ENCODE results near the gene XPR1. TPM values are rescaled to one million over a fixed set of nuclear protein-coding genes. Genes with fewer than 3 reads are reported as not detected.

The XPR1 gene
- total and polyA plus RNA-seq, 3 donors from 2014 or later: 34.8 to 76.2 (median 71.8) TPM

DNA sequence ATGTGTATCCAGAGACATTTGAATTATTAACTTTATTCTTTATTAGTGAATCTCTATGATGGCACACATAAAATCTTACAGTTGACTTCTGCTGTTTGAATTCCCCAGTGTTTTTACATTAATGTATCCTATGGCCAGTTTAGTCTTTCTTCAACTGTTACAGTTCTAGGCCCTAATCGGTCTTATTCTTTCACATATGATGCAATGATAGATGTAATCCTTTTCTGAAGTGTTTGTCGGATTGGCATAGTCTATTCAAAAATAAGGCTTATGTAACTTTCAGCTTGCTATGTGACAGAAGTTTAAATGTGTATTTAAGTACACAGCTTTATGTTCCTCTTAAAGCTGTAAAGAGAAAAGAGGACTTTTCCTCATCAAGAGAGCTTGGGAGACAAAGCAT is 254.5 kb downstream of the XPR1 start:
- Histone ChIP-seq H3K4me3 (no peak overlapping the region), H3K27ac (no peak overlapping the region), H3K36me3 (ENCODE audit: low read depth, missing control alignments) (no peaks in the 10 kb centered on the region), H3K4me1 (no peaks in the 10 kb centered on the region), H3K27me3 (no peaks in the 10 kb centered on the region), H3K9me3 (no peaks in the 10 kb centered on the region)
- 93 to 98% methylated on average over 2 of the region's 2 CpGs for WGBS, 2 donors
- DNase-seq: no peak
- intact Hi-C loops (cut with DNase I; ENCODE audit: low total_unique reads): no loop called here
- no peak for TF ChIP-seq POLR2A (IDR thresholded peaks at IDR 0.05)
- TF ChIP-seq, protein P1, sequence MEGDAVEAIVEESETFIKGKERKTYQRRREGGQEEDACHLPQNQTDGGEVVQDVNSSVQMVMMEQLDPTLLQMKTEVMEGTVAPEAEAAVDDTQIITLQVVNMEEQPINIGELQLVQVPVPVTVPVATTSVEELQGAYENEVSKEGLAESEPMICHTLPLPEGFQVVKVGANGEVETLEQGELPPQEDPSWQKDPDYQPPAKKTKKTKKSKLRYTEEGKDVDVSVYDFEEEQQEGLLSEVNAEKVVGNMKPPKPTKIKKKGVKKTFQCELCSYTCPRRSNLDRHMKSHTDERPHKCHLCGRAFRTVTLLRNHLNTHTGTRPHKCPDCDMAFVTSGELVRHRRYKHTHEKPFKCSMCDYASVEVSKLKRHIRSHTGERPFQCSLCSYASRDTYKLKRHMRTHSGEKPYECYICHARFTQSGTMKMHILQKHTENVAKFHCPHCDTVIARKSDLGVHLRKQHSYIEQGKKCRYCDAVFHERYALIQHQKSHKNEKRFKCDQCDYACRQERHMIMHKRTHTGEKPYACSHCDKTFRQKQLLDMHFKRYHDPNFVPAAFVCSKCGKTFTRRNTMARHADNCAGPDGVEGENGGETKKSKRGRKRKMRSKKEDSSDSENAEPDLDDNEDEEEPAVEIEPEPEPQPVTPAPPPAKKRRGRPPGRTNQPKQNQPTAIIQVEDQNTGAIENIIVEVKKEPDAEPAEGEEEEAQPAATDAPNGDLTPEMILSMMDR (IDR thresholded peaks at IDR 0.05): no peak

DNA sequence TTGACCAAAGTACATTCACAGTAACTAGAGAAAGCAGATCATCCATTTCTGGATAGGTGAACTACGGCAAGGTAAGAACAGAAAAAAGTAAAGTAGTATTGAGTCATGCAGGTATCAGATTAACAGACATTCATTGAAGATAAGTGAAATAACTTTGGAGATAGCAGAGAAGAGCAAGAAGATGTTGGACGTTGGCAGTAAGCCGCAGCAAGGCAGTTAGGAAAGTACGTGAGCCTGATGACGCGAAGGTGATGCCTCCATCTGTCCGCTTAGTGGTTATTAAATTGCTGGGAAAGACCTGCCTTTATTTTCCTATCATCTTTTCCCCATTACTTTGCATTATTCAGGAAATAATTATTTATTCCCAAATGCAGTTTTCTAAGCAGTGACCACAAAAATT is 256.0 kb downstream of the XPR1 start:
- Histone ChIP-seq H3K4me1 (no peaks in the 10 kb centered on the region), H3K27ac (no peak overlapping the region), H3K36me3 (ENCODE audit: low read depth, missing control alignments) (no peaks in the 10 kb centered on the region), H3K9me3 (no peaks in the 10 kb centered on the region), H3K4me3 (no peak overlapping the region), H3K27me3 (no peaks in the 10 kb centered on the region)
- no peak for DNase-seq
- intact Hi-C loops (cut with DNase I; ENCODE audit: low total_unique reads): no loop called here
- WGBS, 2 donors: 93 to 96% methylated on average over 7 of the region's 7 CpGs
- TF ChIP-seq POLR2A (IDR thresholded peaks at IDR 0.05): no peak
- TF ChIP-seq, protein P1 (IDR thresholded peaks at IDR 0.05): no peak

DNA sequence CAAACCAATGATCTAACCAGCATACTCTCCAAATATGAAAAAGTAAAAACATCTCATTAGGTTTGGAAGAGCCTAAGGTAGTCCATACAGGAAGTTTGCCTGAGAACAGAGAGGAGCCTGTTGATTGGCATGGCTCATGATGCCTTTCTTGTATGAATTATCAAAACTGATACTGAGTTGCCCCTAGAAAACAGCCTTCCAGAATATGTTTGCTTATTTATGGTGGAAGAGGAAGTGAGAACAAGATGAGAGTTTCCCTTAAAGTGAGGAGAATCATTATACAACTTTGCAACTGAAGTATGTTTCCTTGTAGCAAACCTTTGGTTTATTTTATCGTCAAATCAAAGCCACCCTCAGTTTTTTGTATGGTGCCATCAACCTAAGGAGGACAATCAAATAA is 257.0 kb downstream of the XPR1 start:
- no peak for DNase-seq
- H3K27me3 ChIP-seq: no peaks in the 10 kb centered on the region
- TF ChIP-seq POLR2A (IDR thresholded peaks at IDR 0.05): no peak
- TF ChIP-seq, protein P1 (IDR thresholded peaks at IDR 0.05): no peak
- intact Hi-C loops (cut with DNase I; ENCODE audit: low total_unique reads): no loop called here
- H3K4me3 ChIP-seq: no peak overlapping the region
- no peak overlapping the region for H3K27ac ChIP-seq
- no peaks in the 10 kb centered on the region for H3K9me3 ChIP-seq
- no peaks in the 10 kb centered on the region for H3K36me3 ChIP-seq (ENCODE audit: low read depth, missing control alignments)
- WGBS, 2 donors: 61 to 83% methylated on average over 1 of the region's 1 CpG
- no peaks in the 10 kb centered on the region for H3K4me1 ChIP-seq

DNA sequence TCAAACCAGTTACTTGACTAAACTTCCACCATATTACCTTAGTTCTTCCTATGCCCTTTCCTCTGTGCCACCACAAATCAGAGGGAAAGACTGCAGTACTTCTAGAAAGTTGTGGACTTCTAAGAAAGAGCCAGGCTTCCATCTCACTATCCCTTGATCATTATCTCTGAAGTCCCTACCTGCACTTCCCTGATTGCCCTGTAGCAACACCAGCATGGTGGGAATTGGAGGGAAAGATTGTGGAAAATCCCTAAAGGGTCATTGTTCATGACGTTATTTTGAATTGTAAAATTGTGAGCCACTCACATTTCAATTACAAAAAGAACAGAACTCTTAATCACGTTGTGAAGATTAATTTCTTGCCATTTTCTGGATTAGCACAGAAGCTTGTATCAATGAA is 257.5 kb downstream of the XPR1 start:
- Histone ChIP-seq H3K27ac (no peak overlapping the region), H3K4me1 (no peaks in the 10 kb centered on the region), H3K27me3 (no peaks in the 10 kb centered on the region), H3K36me3 (ENCODE audit: low read depth, missing control alignments) (no peaks in the 10 kb centered on the region), H3K9me3 (no peaks in the 10 kb centered on the region), H3K4me3 (no peak overlapping the region)
- no peak for TF ChIP-seq POLR2A (IDR thresholded peaks at IDR 0.05)
- TF ChIP-seq, protein P1 (IDR thresholded peaks at IDR 0.05): peak in 1 of 3 experiments; percentile 14
- 75 to 79% methylated on average over 2 of the region's 2 CpGs for WGBS, 2 donors
- DNase-seq: no peak
- intact Hi-C loops (cut with DNase I; ENCODE audit: low total_unique reads): no loop called here

DNA sequence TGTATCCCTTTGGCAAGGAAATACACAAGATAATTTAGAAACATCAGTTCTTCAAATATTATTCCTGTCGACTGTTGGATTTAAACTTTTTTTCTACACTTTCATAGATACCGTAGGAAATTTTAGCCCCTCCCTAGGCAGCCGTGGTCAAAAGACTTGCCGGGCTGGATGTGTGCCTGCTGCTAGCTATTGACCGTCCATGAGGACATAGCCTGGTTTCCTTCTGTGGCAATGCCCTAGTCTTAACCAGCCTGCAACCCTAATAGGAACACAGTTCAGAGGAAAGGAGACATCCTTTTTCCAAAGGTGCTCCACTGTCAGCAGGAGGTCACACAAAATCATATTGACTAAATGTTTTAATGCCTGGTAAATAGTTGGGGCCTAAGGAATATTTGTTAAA is 260.4 kb downstream of the XPR1 start:
- DNase-seq: no peak
- no peak overlapping the region for H3K4me3 ChIP-seq
- H3K9me3 ChIP-seq: no peaks in the 10 kb centered on the region
- intact Hi-C loops (cut with DNase I; ENCODE audit: low total_unique reads): no loop called here
- TF ChIP-seq, protein P1 (IDR thresholded peaks at IDR 0.05): no peak
- no peak for TF ChIP-seq POLR2A (IDR thresholded peaks at IDR 0.05)
- 57 to 76% methylated on average over 5 of the region's 5 CpGs for WGBS, 2 donors
- H3K27ac ChIP-seq: no peak overlapping the region
- no peaks in the 10 kb centered on the region for H3K4me1 ChIP-seq
- H3K27me3 ChIP-seq: no peaks in the 10 kb centered on the region
- H3K36me3 ChIP-seq (ENCODE audit: low read depth, missing control alignments): no peaks in the 10 kb centered on the region
